SK-N-SH treated with all-trans-retinoic acid at 6 μM for 48 hours (cell line): ENCODE measurements around the gene TRIM75.
"Not testable (repeated sequence)": the region's sequence is repeated elsewhere in the genome, so short reads cannot be mapped to it uniquely, and the experiment has no call there.

Experiments used
- ATAC-seq: fragments of 200-7000 bp; cut with Tn5 transposase; 3 replicates; pipeline ENCODE4 v1.9.1; 2020; ENCODE audit warnings: mild to moderate bottlenecking, moderate library complexity
- ARNTL ChIP-seq: fragments of 450-650 bp; formaldehyde crosslinking; IDR thresholded peaks from 2 replicates; pipeline ENCODE4 v1.5.0; 2020; ENCODE audit warnings: low read depth, mild to moderate bottlenecking, moderate library complexity, borderline replicate concordance
- BACH2 ChIP-seq: fragments of 250-450 bp; sonication (Bioruptor Pico); IDR thresholded peaks from 2 replicates; pipeline ENCODE4 v1.9.0; 2021; ENCODE audit warnings: mild to moderate bottlenecking, borderline replicate concordance
- CSDC2 ChIP-seq: fragments of 250-450 bp; sonication (Bioruptor Pico); IDR thresholded peaks from 2 replicates; pipeline ENCODE4 v1.5.0; 2020; ENCODE audit warnings: mild to moderate bottlenecking, moderate library complexity
- ESRRG ChIP-seq: fragments of 250-450 bp; sonication (Bioruptor Pico); IDR thresholded peaks from 2 replicates; pipeline ENCODE4 v1.6.1; 2021; ENCODE audit warnings: mild to moderate bottlenecking
- GLIS3 ChIP-seq: fragments of 250-450 bp; sonication (Bioruptor Pico); IDR thresholded peaks from 2 replicates; pipeline ENCODE4 v1.5.0; 2020; ENCODE audit warnings: mild to moderate bottlenecking, moderate library complexity
- ISL1 ChIP-seq: fragments of 250-450 bp; sonication (Bioruptor Pico); IDR thresholded peaks from 2 replicates; pipeline ENCODE4 v2.1.2; 2022; ENCODE audit warnings: mild to moderate bottlenecking, moderate library complexity
- OSR1 ChIP-seq: fragments of 250-450 bp; sonication (Bioruptor Pico); IDR thresholded peaks from 2 replicates; pipeline ENCODE4 v1.8.0; 2022; ENCODE audit warnings: moderate library complexity, mild to moderate bottlenecking, inconsistent platforms
- PPARA ChIP-seq: fragments of 250-450 bp; sonication (Bioruptor Pico); IDR thresholded peaks from 2 replicates; pipeline ENCODE4 v1.5.0; 2020; ENCODE audit warnings: mild to moderate bottlenecking, borderline replicate concordance
- RARB ChIP-seq: fragments of 250-450 bp; sonication (Bioruptor Pico); IDR thresholded peaks from 2 replicates; pipeline ENCODE4 v1.8.0; 2021; ENCODE audit warnings: mild to moderate bottlenecking, moderate library complexity
- SNAI2 ChIP-seq: fragments of 250-450 bp; sonication (Bioruptor Pico); IDR thresholded peaks from 2 replicates; pipeline ENCODE4 v1.5.0; 2020; ENCODE audit warnings: mild to moderate bottlenecking, moderate library complexity
- TCF4 ChIP-seq: fragments of 250-450 bp; sonication (Bioruptor Pico); IDR thresholded peaks from 2 replicates; pipeline ENCODE4 v1.8.0; 2021; ENCODE audit warnings: mild to moderate bottlenecking, moderate library complexity, borderline replicate concordance
- TOX ChIP-seq: fragments of 250-450 bp; sonication (Bioruptor Pico); IDR thresholded peaks from 2 replicates; pipeline ENCODE4 v1.8.0; 2021; ENCODE audit warnings: mild to moderate bottlenecking, moderate library complexity, borderline replicate concordance
- ZC3H10 ChIP-seq: fragments of 250-450 bp; sonication (Bioruptor Pico); IDR thresholded peaks from 2 replicates; pipeline ENCODE4 v1.5.1; 2021; ENCODE audit warnings: mild to moderate bottlenecking, moderate library complexity
- ZFP3 ChIP-seq: fragments of 250-450 bp; sonication (Bioruptor Pico); IDR thresholded peaks from 2 replicates; pipeline ENCODE4 v1.5.0; 2020; ENCODE audit warnings: mild to moderate bottlenecking, moderate library complexity
- ZFP30 ChIP-seq: fragments of 450-650 bp; formaldehyde crosslinking; IDR thresholded peaks from 2 replicates; pipeline ENCODE4 v1.5.0; 2022; ENCODE audit warnings: mild to moderate bottlenecking, moderate library complexity
- ZNF565 ChIP-seq: fragments of 450-650 bp; formaldehyde crosslinking; conservative IDR thresholded peaks from 2 replicates; pipeline ENCODE4 v1.5.0; 2020; ENCODE audit warnings: low read depth, mild to moderate bottlenecking, moderate library complexity
- ZNF70 ChIP-seq: fragments of 450-650 bp; formaldehyde crosslinking; IDR thresholded peaks from 2 replicates; pipeline ENCODE4 v1.5.0; 2020; ENCODE audit warnings: mild to moderate bottlenecking, moderate library complexity
- ZNF8 ChIP-seq: fragments of 450-650 bp; formaldehyde crosslinking; IDR thresholded peaks from 2 replicates; pipeline ENCODE4 v1.5.0; 2020; ENCODE audit warnings: mild to moderate bottlenecking, moderate library complexity
- TF ChIP-seq, protein P1 (sequence below): fragments of 250-450 bp; sonication (Bioruptor Pico); IDR thresholded peaks from 2 replicates; pipeline ENCODE4 v1.5.1; 2021; ENCODE audit warnings: mild to moderate bottlenecking, moderate library complexity
- TF ChIP-seq, protein P2 (sequence below): fragments of 250-450 bp; sonication (Bioruptor Pico); IDR thresholded peaks from 2 replicates; pipeline ENCODE4 v1.5.0; 2020; ENCODE audit warnings: mild to moderate bottlenecking, moderate library complexity
- TF ChIP-seq, protein P3 (sequence below): fragments of 250-450 bp; sonication (Bioruptor Pico); IDR thresholded peaks from 2 replicates; pipeline ENCODE4 v1.5.1; 2020; ENCODE audit warnings: low read depth, mild to moderate bottlenecking, moderate library complexity
- TF ChIP-seq, protein P4 (sequence below): fragments of 250-450 bp; sonication (Bioruptor Pico); IDR thresholded peaks from 2 replicates; pipeline ENCODE4 v1.8.0; 2020; ENCODE audit warnings: mild to moderate bottlenecking, moderate library complexity, borderline replicate concordance

The TRIM75 gene

DNA sequence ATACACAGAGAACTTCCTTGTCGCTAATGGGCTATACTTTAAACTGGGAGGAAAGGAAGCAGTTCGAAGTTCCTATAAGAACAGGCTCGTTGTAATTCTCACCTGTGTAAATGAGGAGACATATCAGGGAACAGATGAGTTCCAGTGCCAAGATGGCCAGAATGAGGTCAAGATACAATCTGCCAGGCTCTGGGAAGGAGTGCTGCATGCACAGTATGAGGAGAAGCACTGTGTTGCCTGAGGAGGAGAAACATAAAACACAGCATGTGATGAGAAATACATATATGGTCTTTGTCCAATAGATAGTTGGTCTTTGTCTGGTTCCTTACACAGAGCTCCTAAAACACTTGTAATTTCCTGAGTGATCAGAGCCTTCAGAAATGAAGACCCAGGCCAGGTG lies 34.7 kb downstream of the TRIM75 start:
- no peak for ATAC-seq
- no peak for TF ChIP-seq ARNTL (CRISPR knock-in tag)
- TF ChIP-seq ZFP30 (CRISPR knock-in tag), result no peak
- no peak for TF ChIP-seq ESRRG (CRISPR knock-in tag)
- no peak for TF ChIP-seq ZFP3 (CRISPR knock-in tag)
- TF ChIP-seq OSR1 (CRISPR knock-in tag), result no peak
- TF ChIP-seq, protein P1, sequence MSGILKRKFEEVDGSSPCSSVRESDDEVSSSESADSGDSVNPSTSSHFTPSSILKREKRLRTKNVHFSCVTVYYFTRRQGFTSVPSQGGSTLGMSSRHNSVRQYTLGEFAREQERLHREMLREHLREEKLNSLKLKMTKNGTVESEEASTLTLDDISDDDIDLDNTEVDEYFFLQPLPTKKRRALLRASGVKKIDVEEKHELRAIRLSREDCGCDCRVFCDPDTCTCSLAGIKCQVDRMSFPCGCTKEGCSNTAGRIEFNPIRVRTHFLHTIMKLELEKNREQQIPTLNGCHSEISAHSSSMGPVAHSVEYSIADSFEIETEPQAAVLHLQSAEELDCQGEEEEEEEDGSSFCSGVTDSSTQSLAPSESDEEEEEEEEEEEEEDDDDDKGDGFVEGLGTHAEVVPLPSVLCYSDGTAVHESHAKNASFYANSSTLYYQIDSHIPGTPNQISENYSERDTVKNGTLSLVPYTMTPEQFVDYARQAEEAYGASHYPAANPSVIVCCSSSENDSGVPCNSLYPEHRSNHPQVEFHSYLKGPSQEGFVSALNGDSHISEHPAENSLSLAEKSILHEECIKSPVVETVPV (CRISPR knock-in tag), result no peak
- no peak for TF ChIP-seq TOX (CRISPR knock-in tag)
- TF ChIP-seq ZNF565 (CRISPR knock-in tag), result no peak
- TF ChIP-seq, all 23 proteins: peak for 0

DNA sequence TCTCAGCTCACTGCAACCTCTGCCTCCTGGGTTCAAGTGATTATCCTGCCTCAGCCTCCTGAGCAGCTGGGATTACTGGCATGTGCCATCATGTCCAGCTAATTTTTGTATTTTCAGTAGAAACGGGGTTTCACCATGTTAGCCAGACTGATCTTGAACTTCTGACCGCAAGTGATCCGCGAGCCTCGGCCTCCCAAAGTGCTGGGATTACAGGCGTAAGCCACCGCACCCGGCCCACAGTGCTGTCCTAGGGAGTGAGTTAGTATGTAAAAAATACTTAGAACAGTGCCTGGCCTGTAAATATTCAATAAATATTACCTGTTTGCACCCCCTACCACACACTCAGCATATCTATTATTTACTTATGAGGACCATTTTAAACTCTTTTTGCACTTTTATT lies 38.5 kb downstream of the TRIM75 start:
- ATAC-seq, result not testable (repeated sequence)

DNA sequence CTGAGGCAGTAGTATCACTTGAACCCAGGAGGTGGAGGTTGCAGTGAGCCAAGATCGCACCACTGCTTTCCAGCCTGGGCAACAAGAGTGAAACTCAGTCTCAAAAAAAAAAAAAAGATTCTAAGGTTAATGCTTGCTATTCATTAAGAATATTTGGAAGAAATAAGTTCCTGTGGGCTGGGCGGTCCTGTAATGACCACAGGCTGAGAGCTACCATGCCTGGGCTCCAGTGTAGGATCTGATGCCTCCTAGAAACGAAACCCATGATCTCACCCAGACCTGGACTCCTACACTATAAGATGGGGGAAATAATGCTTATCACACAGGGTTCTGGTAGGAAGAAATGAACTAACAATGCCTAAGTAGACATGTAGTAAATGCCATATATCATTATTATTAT lies 41.2 kb downstream of the TRIM75 start:
- no peak for TF ChIP-seq ZNF8 (CRISPR knock-in tag)
- TF ChIP-seq RARB (CRISPR knock-in tag), result no peak
- no peak for TF ChIP-seq ZC3H10
- no peak for TF ChIP-seq PPARA
- no peak for TF ChIP-seq SNAI2 (CRISPR knock-in tag)
- TF ChIP-seq TCF4 (CRISPR knock-in tag), result no peak
- no peak for TF ChIP-seq ZFP3 (CRISPR knock-in tag)
- TF ChIP-seq ESRRG (CRISPR knock-in tag), result no peak
- TF ChIP-seq, protein P1 (CRISPR knock-in tag), result no peak
- TF ChIP-seq ZNF70 (CRISPR knock-in tag), result no peak
- no peak for TF ChIP-seq TOX (CRISPR knock-in tag)
- TF ChIP-seq ZNF565 (CRISPR knock-in tag), result no peak
- TF ChIP-seq, protein P2, sequence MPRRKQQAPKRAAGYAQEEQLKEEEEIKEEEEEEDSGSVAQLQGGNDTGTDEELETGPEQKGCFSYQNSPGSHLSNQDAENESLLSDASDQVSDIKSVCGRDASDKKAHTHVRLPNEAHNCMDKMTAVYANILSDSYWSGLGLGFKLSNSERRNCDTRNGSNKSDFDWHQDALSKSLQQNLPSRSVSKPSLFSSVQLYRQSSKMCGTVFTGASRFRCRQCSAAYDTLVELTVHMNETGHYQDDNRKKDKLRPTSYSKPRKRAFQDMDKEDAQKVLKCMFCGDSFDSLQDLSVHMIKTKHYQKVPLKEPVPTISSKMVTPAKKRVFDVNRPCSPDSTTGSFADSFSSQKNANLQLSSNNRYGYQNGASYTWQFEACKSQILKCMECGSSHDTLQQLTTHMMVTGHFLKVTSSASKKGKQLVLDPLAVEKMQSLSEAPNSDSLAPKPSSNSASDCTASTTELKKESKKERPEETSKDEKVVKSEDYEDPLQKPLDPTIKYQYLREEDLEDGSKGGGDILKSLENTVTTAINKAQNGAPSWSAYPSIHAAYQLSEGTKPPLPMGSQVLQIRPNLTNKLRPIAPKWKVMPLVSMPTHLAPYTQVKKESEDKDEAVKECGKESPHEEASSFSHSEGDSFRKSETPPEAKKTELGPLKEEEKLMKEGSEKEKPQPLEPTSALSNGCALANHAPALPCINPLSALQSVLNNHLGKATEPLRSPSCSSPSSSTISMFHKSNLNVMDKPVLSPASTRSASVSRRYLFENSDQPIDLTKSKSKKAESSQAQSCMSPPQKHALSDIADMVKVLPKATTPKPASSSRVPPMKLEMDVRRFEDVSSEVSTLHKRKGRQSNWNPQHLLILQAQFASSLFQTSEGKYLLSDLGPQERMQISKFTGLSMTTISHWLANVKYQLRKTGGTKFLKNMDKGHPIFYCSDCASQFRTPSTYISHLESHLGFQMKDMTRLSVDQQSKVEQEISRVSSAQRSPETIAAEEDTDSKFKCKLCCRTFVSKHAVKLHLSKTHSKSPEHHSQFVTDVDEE (CRISPR knock-in tag), result no peak

DNA sequence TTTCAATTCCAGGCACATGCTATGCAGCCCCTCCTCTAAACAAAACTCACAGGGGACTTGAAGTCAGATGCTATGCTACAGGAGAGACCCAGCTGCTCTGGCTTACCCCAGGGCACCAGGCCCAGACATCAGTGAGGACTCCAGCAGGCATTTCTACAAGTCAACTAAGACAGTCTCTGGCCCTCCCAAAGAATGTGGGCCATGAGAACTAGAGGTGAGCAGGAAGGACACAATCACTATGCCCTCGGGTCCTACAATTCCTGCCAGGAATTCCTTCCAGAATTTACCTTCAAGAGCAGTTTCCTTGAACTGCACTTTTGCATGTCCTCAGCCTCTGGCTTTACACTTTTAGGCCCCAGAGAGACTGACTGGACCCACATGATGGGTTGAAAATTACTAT lies 41.6 kb downstream of the TRIM75 start:
- TF ChIP-seq SNAI2 (CRISPR knock-in tag), result no peak
- no peak for TF ChIP-seq ZNF8 (CRISPR knock-in tag)
- no peak for TF ChIP-seq ISL1 (CRISPR knock-in tag)
- TF ChIP-seq, protein P3, sequence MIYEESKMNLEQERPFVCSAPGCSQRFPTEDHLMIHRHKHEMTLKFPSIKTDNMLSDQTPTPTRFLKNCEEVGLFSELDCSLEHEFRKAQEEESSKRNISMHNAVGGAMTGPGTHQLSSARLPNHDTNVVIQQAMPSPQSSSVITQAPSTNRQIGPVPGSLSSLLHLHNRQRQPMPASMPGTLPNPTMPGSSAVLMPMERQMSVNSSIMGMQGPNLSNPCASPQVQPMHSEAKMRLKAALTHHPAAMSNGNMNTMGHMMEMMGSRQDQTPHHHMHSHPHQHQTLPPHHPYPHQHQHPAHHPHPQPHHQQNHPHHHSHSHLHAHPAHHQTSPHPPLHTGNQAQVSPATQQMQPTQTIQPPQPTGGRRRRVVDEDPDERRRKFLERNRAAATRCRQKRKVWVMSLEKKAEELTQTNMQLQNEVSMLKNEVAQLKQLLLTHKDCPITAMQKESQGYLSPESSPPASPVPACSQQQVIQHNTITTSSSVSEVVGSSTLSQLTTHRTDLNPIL, result no peak
- ATAC-seq, result no peak

More for the DNA sequence above, 41.2 kb downstream of the TRIM75 start:
- no peak for ATAC-seq

DNA sequence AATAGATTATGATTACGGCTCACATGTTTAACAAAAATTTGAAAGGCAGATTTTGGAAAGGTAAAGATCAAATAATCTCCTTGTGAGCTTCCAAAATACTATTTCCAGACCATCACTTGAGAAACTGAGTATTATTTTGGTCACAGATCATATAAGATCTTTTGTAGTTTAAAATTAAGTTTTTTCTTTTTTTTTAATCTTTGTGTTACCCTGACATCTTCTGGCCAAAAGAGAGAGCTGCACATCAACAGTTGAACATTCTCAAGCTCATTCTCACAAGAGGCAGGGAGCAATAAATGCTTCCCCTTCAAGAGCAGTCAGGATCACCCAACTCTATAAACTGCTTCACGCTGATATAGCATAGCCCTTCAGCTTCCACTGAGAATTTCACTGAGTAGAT lies 43.1 kb downstream of the TRIM75 start:
- no peak for TF ChIP-seq ARNTL (CRISPR knock-in tag)
- no peak for TF ChIP-seq BACH2 (CRISPR knock-in tag)
- TF ChIP-seq, protein P3, result no peak
- no peak for TF ChIP-seq GLIS3 (CRISPR knock-in tag)
- TF ChIP-seq, protein P4, sequence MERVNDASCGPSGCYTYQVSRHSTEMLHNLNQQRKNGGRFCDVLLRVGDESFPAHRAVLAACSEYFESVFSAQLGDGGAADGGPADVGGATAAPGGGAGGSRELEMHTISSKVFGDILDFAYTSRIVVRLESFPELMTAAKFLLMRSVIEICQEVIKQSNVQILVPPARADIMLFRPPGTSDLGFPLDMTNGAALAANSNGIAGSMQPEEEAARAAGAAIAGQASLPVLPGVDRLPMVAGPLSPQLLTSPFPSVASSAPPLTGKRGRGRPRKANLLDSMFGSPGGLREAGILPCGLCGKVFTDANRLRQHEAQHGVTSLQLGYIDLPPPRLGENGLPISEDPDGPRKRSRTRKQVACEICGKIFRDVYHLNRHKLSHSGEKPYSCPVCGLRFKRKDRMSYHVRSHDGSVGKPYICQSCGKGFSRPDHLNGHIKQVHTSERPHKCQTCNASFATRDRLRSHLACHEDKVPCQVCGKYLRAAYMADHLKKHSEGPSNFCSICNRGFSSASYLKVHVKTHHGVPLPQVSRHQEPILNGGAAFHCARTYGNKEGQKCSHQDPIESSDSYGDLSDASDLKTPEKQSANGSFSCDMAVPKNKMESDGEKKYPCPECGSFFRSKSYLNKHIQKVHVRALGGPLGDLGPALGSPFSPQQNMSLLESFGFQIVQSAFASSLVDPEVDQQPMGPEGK (CRISPR knock-in tag), result no peak
- TF ChIP-seq PPARA, result no peak
- TF ChIP-seq CSDC2 (CRISPR knock-in tag), result no peak
- TF ChIP-seq ISL1 (CRISPR knock-in tag), result no peak
- no peak for TF ChIP-seq ESRRG (CRISPR knock-in tag)
- TF ChIP-seq SNAI2 (CRISPR knock-in tag), result no peak
- ATAC-seq, result peak; percentile 79
